ENCODE results near the gene IGF2. TPM values are rescaled to one million over a fixed set of nuclear protein-coding genes. Genes with fewer than 3 reads are reported as not detected.

IGF2 gene
- total and polyA plus RNA-seq, 3 donors from 2014 or later, result 52.3 to 104 (median 69.8) TPM

DNA sequence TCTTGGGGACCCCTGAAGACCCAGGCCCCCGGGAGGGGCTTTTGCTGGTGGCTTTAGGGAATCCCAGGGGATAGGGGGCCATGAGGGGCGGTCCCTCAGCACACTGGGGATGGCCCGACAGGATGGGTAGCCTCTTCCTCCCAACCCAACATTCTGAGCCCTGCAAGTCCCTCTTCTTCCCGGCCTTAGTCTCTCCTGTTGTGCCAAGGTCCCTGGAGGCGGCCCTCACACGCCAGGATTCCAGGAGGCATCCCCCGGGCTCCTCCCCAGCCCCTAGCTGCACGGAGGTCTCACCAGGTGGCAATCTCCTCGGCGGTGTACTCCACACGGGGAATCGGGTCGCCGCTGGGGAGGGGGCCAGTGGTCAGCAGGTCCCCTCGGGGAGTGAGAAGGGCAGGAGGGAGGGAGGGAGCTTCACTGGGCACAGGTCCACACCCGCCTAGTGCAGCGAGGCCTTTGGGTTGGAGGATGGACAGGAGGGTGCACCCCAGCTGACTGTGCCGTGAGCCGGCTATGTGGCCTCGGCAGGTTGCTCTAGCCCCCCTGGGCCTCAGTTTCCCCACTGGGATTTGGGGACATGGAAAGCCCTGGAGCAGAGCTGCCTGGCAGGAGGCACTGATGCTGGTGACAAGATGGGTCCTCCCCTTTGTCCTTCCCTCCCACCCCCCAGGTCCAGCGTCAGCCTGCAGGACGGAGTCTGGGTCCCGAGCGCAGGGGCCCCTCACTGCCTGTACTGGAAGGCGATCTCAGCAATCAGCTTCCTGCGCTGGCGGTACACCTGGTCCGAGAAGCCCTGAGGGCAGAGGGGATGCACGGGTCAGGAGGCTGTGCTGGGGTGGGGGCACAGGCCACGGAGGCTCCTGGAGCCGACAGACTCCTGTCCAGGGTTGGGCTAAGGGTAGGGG is 28.2 kb upstream of the IGF2 start:
- H3K4me3 ChIP-seq, result no peak overlapping the region
- no peaks in the 10 kb centered on the region for H3K27me3 ChIP-seq
- H3K36me3 ChIP-seq (ENCODE audit: low read depth, missing control alignments), result no peaks in the 10 kb centered on the region
- peaks cover 16% of the 10 kb centered on the region for H3K4me1 ChIP-seq
- no peaks in the 10 kb centered on the region for H3K9me3 ChIP-seq
- no peak for DNase-seq
- intact Hi-C loops (cut with DNase I; ENCODE audit: low total_unique reads), result no loop called here
- TF ChIP-seq, protein P1, sequence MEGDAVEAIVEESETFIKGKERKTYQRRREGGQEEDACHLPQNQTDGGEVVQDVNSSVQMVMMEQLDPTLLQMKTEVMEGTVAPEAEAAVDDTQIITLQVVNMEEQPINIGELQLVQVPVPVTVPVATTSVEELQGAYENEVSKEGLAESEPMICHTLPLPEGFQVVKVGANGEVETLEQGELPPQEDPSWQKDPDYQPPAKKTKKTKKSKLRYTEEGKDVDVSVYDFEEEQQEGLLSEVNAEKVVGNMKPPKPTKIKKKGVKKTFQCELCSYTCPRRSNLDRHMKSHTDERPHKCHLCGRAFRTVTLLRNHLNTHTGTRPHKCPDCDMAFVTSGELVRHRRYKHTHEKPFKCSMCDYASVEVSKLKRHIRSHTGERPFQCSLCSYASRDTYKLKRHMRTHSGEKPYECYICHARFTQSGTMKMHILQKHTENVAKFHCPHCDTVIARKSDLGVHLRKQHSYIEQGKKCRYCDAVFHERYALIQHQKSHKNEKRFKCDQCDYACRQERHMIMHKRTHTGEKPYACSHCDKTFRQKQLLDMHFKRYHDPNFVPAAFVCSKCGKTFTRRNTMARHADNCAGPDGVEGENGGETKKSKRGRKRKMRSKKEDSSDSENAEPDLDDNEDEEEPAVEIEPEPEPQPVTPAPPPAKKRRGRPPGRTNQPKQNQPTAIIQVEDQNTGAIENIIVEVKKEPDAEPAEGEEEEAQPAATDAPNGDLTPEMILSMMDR (IDR thresholded peaks at IDR 0.05), result no peak
- no peak for TF ChIP-seq POLR2A (IDR thresholded peaks at IDR 0.05)
- no peak overlapping the region for H3K27ac ChIP-seq
- 74 to 94% methylated on average over 3 to 31 of the region's 31 CpGs for WGBS, 2 donors

DNA sequence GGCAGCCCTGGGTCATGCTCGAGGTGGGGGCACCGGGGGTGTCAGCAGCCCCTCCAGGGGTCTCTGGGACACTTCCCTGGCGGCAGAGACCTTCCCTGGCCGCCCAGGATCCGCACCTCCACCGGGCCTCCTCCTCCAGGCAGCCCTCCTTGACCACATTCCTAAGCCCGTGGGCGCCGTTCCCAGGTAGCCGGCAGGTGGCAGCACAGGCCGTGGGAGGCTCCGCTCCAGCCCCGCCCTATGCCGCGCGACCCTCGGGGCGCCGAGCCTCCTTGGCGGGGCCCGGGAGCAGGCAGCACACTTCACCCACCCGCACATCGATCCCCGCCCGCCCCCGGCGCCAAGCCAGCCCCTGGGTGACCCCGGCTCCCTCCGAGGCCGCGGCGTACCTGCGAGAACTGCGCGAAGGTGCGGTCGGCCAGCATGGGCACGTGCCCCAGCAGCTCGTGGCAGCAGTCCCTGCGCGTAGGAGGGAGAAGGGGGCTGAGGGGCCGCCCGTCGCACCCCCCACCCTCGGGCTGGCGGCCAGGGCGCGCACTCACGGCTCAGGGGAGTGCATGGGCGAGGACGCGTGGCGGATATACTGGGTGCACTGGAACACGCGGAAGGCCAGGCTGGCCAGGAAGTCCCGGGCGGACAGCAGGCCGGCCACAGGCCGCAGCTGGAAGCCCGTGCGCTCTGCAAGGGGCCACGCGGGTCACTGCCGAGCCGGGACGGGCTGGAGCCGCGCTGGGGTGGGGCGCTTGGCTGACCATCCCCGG is 27.1 kb upstream of the IGF2 start:
- Histone ChIP-seq H3K27ac (no peak overlapping the region), H3K9me3 (no peaks in the 10 kb centered on the region), H3K4me1 (peaks cover 16% of the 10 kb centered on the region), H3K27me3 (no peaks in the 10 kb centered on the region), H3K36me3 (ENCODE audit: low read depth, missing control alignments) (no peaks in the 10 kb centered on the region), H3K4me3 (peak overlapping the region; percentile 18 to 23)
- intact Hi-C loops (cut with DNase I; ENCODE audit: low total_unique reads), result no loop called here
- 14 to 15% methylated on average over 12 to 28 of the region's 70 CpGs for WGBS, 2 donors
- TF ChIP-seq, protein P1 (IDR thresholded peaks at IDR 0.05), result peak in 2 of 3 experiments; percentile 31 to 47
- no peak for TF ChIP-seq POLR2A (IDR thresholded peaks at IDR 0.05)
- DNase-seq, result peak; percentile 51

DNA sequence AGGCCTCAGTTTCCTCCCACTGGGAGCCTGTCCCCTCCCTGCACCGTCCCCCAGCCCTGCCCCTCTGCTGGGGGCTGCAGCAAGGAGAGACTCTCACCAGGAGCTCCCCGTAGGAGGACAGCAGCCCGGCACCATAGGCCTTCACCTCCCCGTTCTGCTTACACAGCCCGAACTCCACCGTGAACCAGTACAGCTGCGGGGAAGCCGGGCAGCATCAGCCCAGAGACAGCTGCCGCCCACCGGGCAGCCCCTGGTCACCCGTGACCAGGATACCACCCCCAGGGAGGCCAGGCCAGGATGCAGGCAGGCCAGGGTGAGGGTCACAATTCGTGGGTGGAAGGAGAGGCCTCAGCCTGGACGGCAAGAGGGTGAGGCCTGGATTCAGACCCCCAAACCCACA is 26.4 kb upstream of the IGF2 start:
- intact Hi-C loops (cut with DNase I; ENCODE audit: low total_unique reads), result no loop called here
- Histone ChIP-seq H3K4me1 (peaks cover 16% of the 10 kb centered on the region), H3K4me3 (no peak overlapping the region), H3K27ac (no peak overlapping the region), H3K36me3 (ENCODE audit: low read depth, missing control alignments) (no peaks in the 10 kb centered on the region), H3K9me3 (no peaks in the 10 kb centered on the region), H3K27me3 (no peaks in the 10 kb centered on the region)
- 83 to 86% methylated on average over 1 to 12 of the region's 13 CpGs for WGBS, 2 donors
- DNase-seq, result no peak
- TF ChIP-seq POLR2A (IDR thresholded peaks at IDR 0.05), result no peak
- TF ChIP-seq, protein P1 (IDR thresholded peaks at IDR 0.05), result no peak

DNA sequence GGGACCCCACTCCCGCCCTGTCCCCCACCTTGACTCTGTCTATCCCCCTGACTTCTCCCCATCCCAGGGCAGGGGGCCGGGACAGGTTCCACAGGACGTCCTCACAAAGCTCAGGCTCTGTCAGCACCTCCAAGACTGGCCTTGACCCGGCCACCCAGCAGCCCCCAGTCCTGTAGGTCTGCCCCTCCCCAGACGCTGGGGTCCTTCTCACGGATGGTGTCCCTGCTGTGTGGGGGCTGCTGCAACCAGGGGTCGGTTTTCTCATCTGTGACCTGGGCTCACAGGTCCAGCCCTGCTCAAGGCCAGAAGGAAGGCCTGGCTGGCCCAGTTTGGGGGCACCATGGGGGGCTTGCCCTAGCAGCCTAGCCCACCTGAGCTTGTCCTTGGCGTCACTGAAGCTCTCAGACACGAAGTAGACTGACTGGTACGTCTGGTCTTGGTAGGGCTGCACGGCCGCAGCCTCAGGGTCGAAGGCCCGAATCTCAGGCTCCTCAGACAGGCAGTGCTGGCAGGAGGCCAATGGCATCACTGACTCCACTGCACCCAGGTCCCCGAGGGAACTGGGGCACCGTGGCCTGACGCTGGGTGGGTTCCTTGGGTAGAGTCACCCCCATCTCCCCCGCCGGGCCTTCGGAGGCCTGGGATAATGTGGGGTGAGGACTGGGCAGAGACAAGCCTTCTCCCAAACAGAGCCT is 25.8 kb upstream of the IGF2 start:
- no peak for TF ChIP-seq POLR2A (IDR thresholded peaks at IDR 0.05)
- TF ChIP-seq, protein P1 (IDR thresholded peaks at IDR 0.05), result no peak
- H3K27me3 ChIP-seq, result no peaks in the 10 kb centered on the region
- intact Hi-C loops (cut with DNase I; ENCODE audit: low total_unique reads), result no loop called here
- H3K4me3 ChIP-seq, result no peak overlapping the region
- DNase-seq, result no peak
- WGBS, 2 donors, result 79 to 81% methylated on average over 6 to 20 of the region's 20 CpGs
- H3K27ac ChIP-seq, result no peak overlapping the region
- no peaks in the 10 kb centered on the region for H3K9me3 ChIP-seq
- peaks cover 16% of the 10 kb centered on the region for H3K4me1 ChIP-seq
- H3K36me3 ChIP-seq (ENCODE audit: low read depth, missing control alignments), result no peaks in the 10 kb centered on the region

All from testis (tissue), 3 donors.